Body of pancreas (tissue), 4 donors: ENCODE results near the gene SEL1L.

Experiments
- CTCF ChIP-seq, 7 experiments: fragments of 450-650 bp in 4 of 7; fragments of 200-600 bp in 3 of 7; sonication (generic) in 3 of 7; IDR thresholded peaks; one replicate each; pipeline ENCODE4 v1.5.1; 2016 to 2019; ENCODE audit warnings: antibody characterized with exemption in 7 of 7
- POLR2A ChIP-seq, 3 donors: fragments of 450-650 bp; IDR thresholded peaks; one replicate each; pipeline ENCODE4 v1.6.1; 2016; ENCODE audit warnings: antibody characterized with exemption in 3 of 3, mild to moderate bottlenecking in 2 of 3

- TF ChIP-seq POLR2A (IDR thresholded peaks at IDR 0.05) (no peak), CTCF (IDR thresholded peaks at IDR 0.05) (no peak)
Measured at GRCh38 chr14:81452341-81453133, 81.1 kb downstream of the SEL1L start.
